Measurements from ENCODE around the gene EVPLL.
"Not testable (repeated sequence)": the region's sequence is repeated elsewhere in the genome, so short reads cannot be mapped to it uniquely, and the experiment has no call there.

- TF ChIP-seq CTCF, POLR2A (IDR thresholded peaks at IDR 0.05): not testable (repeated sequence)
Observed at GRCh38 chr17:18412001-18412538, 34.5 kb downstream of the EVPLL start.
